ENCODE measurements around the gene POLR2M.

The POLR2M gene

GRCh38 chr15:57741089-57741488, 34.6 kb downstream of the POLR2M start:
- no peak for DNase-seq (ENCODE audit: low read depth)
- TF ChIP-seq CTCF (IDR thresholded peaks at IDR 0.05; ENCODE audit: insufficient read depth, low read depth, low read length, missing control alignments) = no peak
- H3K4me3 ChIP-seq (ENCODE audit: low read length) = no peak overlapping the region

GRCh38 chr15:57743424-57743823, 36.9 kb downstream of the POLR2M start:
- DNase-seq (ENCODE audit: low read depth) = peak; percentile 21
- TF ChIP-seq CTCF (IDR thresholded peaks at IDR 0.05; ENCODE audit: insufficient read depth, low read depth, low read length, missing control alignments) = peak; percentile 29
- H3K4me3 ChIP-seq (ENCODE audit: low read length) = no peak overlapping the region

- no peak for TF ChIP-seq CTCF (IDR thresholded peaks at IDR 0.05; ENCODE audit: insufficient read depth, low read depth, low read length, missing control alignments)
- no peak overlapping the region for H3K4me3 ChIP-seq (ENCODE audit: low read length)
- DNase-seq (ENCODE audit: low read depth) = peak; percentile 20
Observed at GRCh38 chr15:57746786-57747185, 40.3 kb downstream of the POLR2M start.

GRCh38 chr15:57747206-57747896, 40.8 kb downstream of the POLR2M start:
- peak; percentile 13 for DNase-seq (ENCODE audit: low read depth)
- no peak for TF ChIP-seq CTCF (IDR thresholded peaks at IDR 0.05; ENCODE audit: insufficient read depth, low read depth, low read length, missing control alignments)
- no peak overlapping the region for H3K4me3 ChIP-seq (ENCODE audit: low read length)

- TF ChIP-seq CTCF (IDR thresholded peaks at IDR 0.05; ENCODE audit: insufficient read depth, low read depth, low read length, missing control alignments) = peak; percentile 75
- no peak overlapping the region for H3K4me3 ChIP-seq (ENCODE audit: low read length)
- DNase-seq (ENCODE audit: low read depth) = peak; percentile 62
Observed at GRCh38 chr15:57751177-57751800, 44.8 kb downstream of the POLR2M start.

- no peak for DNase-seq (ENCODE audit: low read depth)
- no peak overlapping the region for H3K4me3 ChIP-seq (ENCODE audit: low read length)
- TF ChIP-seq CTCF (IDR thresholded peaks at IDR 0.05; ENCODE audit: insufficient read depth, low read depth, low read length, missing control alignments) = no peak
Observed at GRCh38 chr15:57752436-57752835, 45.9 kb downstream of the POLR2M start.

- no peak overlapping the region for H3K4me3 ChIP-seq (ENCODE audit: low read length)
- no peak for TF ChIP-seq CTCF (IDR thresholded peaks at IDR 0.05; ENCODE audit: insufficient read depth, low read depth, low read length, missing control alignments)
- DNase-seq (ENCODE audit: low read depth) = no peak
Observed at GRCh38 chr15:57752840-57753239, 46.3 kb downstream of the POLR2M start.
